Colon (tissue), 2 donors: ENCODE data around the gene CHRDL1.
"Not testable (repeated sequence)": the region's sequence is repeated elsewhere in the genome, so short reads cannot be mapped to it uniquely, and the experiment has no call there.

ENCODE experiments used
- FAIRE-seq: peaks from 2 replicates; lab custom pipeline; 2012; peaks lifted over from hg19 to GRCh38; lab: Jason Lieb, UNC
- donor health status: control.
- donor health status: control.

Gene CHRDL1, protein sequence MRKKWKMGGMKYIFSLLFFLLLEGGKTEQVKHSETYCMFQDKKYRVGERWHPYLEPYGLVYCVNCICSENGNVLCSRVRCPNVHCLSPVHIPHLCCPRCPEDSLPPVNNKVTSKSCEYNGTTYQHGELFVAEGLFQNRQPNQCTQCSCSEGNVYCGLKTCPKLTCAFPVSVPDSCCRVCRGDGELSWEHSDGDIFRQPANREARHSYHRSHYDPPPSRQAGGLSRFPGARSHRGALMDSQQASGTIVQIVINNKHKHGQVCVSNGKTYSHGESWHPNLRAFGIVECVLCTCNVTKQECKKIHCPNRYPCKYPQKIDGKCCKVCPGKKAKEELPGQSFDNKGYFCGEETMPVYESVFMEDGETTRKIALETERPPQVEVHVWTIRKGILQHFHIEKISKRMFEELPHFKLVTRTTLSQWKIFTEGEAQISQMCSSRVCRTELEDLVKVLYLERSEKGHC

DNA sequence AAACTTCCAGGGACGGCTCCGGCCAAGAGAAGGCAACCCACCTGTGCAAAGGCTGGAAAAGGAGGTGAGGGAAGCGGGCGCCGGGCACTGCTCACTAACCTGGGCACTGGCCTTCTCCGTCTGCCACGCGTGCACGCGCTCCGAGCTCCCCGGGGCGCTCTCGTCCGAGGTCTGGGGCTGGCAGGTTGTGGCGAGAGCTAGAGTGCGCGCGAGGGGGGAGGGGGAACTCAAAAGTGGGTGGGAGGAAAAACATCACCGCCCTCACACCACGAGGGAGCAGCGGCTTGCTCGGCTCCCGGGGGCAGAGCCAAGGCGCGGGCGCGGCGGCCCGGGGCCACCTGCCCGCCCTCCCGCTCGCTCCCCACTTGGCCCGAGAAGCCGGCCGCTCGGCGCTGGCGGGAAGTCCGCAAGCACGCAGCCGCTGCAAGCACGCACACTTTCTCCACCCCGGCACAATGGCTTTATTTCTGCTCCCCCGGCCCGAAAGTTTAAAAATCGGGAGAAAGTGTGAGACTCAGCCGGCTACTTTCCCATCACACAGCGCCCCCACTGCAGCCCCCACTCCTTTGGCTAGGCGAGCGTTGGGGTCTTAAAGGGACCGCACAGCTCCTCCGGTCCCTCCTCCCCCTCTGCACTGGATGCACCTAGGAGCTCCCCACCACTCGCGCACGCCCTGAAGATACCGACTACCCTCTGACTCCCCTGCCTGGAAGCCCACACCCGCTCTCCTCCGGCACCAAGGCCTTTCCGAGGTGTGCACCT, at the start of gene CHRDL1:
TSS of gene CHRDL1 (minus strand) at position 173 of the 762 bp plus-strand sequence. CDS start 3,636 bp downstream, outside the sequence.
- FAIRE-seq = no peak

DNA sequence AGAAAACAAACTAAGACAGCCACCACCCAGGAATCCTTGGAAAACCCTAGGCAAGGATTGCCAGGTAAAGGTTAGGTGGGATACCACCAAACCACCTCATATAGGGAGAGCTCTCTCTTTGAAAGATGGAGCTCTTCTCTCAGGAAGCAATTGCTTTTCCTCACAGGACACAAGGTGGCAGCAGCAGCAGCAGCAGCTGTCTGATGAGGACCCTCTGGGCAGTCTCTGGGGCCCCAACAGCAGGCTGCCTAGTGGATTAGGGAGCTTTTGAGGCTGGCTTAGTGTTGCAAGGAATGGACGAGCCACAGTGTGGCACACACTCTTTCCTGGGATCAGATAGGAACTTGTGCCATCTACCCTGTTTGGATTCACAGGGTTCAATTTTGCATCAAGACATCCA, 41.4 kb upstream of the CHRDL1 start:
- FAIRE-seq = no peak

DNA sequence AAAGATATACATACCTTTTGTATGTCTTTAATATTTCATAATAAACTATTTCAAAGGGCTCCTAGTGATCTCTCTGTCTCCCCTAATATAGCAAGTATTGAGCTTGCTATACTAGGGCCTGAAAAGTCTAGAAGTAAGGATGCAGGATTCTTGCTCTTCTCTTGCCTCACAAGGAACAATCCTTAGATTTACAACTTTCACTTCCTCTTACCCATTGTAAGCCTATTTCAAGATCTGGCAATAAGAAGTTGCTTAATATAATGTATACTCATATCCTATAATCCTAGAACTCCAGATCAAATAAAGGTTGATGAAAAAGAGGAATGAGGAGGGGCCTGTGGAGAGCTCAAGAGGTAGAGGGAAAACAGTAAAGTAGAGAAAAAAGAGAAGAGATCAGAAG, 40.8 kb upstream of the CHRDL1 start:
- FAIRE-seq = no peak

DNA sequence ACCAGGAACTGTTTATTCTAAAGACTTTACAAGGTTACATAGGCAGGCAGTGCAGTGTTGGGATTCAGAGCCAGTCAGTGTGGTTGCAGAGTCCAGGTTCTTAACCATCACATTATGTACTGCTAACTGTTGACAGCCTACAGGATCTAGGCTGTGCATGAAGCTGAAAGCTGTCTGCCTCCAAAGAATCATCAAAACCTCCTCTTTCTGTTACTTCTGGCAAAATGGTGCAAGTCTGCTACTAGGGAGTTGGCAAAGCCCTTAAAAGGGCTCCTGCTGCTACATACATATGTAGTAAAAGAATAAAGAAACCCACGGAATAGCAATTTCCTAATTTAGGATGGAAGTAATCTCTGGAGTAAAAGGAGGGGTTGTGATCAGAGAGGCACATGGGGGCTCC, 40.4 kb upstream of the CHRDL1 start:
- FAIRE-seq = no peak

DNA sequence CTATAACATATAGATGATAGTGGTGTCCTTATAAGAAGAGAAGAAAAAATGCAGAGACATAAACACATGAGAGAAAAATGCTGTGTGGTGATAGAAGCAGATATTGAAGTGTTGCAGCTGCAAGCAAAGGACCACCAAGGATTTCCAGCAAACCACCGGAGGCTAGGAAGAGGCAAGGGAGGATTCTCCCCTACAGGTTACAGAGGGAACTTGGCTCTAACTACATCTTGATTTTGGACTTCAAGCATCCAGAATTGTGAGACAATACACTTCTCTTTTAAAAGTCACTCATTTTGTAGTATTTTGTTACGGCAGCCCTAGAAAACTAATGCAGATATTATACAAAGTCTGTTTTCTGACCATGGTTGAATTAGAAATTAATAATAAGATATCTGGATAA, 30.4 kb upstream of the CHRDL1 start:
- no peak for FAIRE-seq

DNA sequence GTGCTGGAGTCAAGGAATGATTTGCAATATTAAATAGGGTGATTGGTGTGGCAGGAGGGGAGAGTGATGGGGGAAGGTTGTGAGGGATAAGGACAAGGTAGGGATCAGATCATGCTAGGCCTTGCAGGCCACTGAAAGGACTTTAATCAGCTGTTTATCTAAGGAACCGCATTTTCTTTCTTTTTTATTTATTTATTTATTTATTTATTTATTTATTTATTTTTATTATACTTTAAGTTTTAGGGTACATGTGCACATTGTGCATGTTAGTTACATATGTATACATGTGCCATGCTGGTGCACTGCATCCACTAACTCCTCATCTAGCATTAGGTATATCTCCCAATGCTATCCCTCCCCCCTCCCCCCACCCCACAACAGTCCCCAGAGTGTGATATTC, 20.9 kb upstream of the CHRDL1 start:
- not testable (repeated sequence) for FAIRE-seq

DNA sequence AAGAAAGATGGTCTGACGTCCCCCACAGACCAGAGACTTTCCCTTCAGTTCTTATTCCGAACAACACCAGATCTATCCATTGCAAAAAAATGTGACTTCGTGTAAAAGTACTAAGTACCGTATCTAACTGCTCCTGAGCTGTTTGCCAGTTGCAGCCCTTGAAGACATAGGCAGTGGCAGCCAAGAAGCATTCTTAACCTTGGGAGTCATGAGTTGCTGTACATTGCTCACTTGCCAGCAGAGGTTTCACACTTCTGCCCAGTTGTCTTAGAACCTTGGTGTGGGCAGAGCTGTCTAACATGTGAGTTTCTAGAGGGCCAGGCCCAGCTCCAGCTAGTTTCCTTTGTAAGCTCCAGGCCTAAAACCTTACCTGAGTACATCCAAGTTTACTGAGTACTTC, 10.5 kb upstream of the CHRDL1 start:
- FAIRE-seq = no peak

DNA sequence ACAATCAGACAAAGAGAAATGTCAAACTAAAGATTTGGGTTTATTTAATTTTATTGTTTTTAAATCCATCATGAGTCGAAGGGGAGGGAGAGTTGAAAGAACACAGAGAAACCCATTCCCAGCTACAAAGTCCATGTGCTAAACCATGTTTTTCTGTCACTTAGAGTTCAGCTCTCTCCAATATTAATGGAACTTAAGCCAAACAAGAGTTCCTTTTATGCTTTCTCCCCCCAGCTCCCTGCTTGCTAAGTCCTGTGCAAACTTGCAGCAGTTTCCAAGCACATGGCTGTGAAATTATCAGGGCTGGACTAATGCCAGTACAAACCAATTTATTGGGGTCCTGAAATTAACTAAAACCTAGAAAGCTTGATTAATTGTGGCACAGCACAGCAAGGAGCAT, 9.7 kb upstream of the CHRDL1 start:
- no peak for FAIRE-seq

DNA sequence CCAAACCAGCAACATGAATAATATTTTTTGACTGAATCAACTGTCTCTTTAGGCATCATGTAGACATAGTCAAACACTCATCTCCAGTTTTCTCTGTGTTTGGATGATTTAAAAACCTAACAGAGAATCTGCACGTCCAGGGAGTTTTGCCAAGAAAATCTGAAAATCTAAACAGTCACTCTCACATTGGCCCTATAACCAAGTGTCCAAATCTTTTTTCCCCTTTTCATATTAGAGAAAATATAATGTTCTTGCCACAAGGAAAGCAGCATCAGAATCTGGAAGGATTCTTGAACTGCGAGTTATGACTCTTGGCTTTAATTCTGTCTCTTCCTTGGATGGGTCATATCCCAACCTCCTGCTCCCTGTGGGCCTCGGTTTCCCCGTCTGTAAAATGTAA, 8.8 kb upstream of the CHRDL1 start:
- no peak for FAIRE-seq

DNA sequence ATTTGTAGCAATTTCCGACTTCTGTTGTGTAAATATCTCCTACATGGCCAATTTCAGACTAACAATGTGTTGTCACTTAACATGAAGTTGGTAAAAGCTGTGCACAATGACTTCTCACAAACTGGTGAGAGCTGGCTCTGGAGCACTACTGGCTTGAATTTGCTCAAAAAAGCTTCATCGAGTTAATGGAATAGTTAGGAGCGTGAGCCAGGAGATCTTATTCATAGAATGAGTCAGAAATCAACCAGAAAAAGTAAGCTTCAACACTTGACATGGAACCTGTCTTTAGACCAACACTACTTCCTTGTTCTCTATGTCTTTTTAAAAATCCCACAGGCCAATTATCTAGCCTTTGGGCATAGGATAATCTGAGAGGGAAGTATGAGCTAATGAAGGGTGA, 7.9 kb upstream of the CHRDL1 start:
- FAIRE-seq = no peak

DNA sequence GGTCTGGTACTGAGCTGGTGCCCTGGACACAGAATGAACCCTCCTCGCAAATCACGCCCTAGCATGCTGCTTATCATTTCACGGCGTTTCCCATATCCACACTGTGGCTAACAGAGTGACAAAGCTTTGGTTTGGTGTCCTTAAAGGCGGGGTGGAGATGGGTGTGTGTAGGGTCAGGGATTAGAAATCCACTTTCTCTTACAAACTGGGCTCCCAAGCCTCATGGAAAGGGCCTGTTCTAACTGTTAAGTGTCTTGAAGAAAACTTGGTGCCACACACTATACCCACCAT, 735 bp upstream of the CHRDL1 start:
- no peak for FAIRE-seq

DNA sequence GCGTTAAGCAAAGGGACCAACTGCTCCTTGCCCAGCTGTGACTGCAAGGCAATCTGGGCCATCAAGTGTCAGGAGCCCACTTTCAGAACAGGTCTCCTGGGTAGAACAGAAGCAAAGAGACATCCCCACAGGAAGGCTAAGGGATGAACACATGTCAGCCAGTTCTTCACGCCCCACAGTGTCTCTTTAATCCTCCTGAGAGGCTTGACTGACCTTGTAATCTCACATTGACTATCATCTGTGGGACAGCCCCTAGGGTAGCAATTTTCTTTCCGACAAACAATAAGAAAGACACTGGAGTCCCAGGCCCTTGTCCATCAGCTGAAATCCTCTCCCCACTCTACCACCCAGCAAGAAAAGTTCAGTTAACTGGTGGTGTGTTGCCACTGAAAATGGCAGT, 1.0 kb downstream of the CHRDL1 start:
- FAIRE-seq = no peak

DNA sequence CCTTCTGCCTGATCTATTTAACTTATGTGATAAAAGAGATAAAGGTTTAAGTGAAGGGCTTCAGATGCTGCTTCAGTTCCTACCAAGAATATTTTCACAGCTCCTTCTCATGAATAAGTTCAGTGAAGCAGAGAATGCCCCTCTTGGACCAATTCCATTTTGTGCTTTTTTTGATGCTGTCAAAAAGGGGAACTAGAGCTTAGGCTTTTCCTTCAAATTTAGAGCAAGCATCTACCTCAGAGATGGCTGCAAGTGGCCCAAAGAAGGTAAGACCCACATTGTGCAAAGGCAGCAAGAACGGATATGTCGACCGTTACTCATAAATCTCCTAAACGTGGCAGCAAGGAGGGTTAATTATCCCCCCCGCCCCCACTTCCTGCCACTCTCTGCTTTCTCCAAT, 4.5 kb downstream of the CHRDL1 start:
- no peak for FAIRE-seq

DNA sequence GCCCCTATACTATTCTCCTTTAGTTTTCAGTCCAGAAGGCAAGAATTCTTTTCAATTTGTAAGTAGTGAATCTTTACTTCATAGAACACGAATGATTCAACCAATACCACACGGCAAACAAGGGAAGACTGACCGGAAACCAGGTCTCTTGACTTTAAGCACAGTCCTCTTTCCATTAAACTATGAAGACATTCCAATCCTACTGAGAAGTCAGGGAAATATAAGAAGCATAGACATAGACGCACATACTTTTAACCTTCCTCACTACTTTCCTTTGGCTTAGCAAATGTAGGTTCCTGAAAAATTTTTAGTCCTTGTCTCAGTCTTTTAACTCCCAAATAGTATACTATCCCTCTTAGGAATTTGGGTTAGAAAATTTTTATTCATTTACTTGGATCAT, 9.1 kb downstream of the CHRDL1 start:
- FAIRE-seq = no peak

DNA sequence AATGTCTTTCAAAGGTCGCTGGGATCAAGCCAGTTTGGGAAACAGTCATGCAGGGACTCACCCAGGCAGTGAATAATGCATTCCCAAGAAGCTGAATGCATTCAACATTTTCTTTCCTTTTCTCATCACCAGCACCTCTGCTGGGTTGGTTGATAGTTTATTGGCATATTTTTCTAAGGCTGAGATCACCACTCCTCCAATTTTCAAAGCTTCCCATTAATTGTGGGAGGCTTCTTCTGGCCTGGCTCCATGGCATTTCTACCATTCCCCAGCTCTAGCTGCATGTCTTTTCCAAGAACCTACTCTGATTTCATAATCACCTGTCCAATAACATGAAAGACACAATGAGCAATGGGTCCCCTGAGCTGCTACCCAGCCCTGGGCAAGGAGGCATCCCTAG, 35.8 kb downstream of the CHRDL1 start:
- FAIRE-seq = no peak

DNA sequence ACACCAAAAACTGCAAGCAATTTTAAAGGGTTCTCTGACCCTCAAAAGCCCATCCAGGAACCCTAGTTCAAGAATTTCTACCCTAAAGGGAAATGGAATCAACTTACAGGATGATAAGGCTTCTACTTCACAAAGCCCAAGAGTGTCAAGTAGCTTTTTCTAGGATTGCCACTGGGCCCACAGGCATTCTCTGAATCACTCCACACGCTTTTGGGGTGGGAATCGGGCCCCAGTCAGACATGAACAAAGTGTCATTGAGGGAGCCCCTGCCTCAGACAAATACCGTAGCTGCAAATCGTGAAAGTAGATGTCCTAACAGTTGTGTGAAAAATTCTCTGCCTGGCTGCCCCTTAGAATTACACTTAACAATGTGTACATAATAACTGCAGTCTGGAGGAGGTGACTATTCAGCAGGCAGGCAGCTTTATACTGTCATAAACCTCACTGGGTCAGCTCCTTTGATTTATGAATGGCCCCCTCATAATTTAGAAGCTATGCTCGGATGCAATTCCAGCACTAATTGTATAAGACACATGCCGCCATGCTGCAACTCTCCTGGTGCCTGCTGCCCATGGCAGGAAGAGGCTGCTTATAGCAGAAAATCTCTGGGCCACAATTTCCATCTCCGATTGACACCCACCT, 36.7 kb downstream of the CHRDL1 start:
- no peak for FAIRE-seq

DNA sequence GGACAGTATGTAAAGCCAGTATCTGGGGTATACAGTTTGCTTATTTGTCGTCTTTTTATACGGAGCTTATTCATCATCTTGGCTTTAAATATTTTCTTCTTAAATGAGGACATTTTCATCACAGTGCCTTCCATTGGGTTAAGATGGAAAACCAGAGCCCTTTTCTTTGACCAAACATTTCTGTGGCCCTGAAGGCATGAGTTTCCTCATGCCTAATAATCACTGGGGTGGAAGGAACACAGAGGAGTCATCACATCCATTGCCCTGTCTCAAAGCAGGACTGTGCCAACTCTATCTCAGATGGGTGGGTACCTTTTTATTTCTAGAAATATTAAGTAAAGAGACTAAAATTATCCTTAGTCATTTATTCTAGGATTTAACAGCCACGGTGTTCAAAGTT, 40.0 kb downstream of the CHRDL1 start:
- FAIRE-seq = no peak

DNA sequence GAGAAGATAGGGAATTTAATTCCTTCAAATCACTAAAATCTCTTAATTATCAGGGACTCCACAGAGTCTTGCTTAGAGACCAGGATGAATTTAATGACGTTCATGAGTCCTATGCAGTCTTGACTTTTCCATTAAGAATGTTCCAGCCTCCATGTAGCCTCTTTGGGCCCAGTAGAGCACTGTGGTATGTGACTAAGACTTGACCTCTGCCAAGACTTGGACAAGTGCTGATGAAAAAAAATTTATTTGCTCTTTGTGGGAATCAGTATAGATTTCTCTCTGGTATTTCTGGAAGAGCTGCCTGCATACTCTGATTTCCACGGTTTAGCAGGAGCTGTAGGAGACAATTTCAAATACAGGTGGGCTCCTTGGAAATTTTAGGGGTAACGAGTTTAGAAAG, 40.6 kb downstream of the CHRDL1 start:
- no peak for FAIRE-seq

DNA sequence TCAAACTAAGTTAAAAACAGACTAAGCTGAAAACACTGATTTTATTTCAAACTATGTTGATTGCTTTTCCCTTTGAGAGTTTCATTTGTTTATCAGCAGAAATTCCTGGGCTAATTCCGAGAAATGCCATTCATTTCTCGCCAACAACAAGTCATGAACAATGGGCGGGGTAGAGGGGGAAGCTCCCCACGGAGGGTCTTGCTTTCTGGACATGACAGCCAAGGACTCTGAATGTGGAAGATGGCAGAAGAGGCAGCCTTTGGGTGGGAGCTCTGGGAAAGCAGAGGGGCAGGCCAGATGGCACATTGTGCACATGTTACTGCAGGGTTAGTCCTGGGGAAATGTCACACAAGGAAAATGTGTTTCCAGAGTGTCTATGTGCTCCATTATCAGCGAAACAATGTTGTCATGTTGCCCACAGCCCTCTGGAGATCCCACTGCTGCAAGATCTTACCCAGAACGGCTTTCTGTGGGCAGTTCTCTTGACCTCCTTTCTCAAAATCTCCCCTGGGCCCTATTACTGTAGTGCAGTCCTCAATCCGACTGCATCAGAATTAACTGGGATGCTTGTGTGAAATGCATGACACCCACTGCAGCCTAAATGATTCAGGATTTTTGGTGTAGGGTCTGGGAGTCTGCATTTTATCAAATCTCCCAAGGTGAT, 45.0 kb downstream of the CHRDL1 start:
- FAIRE-seq = no peak

DNA sequence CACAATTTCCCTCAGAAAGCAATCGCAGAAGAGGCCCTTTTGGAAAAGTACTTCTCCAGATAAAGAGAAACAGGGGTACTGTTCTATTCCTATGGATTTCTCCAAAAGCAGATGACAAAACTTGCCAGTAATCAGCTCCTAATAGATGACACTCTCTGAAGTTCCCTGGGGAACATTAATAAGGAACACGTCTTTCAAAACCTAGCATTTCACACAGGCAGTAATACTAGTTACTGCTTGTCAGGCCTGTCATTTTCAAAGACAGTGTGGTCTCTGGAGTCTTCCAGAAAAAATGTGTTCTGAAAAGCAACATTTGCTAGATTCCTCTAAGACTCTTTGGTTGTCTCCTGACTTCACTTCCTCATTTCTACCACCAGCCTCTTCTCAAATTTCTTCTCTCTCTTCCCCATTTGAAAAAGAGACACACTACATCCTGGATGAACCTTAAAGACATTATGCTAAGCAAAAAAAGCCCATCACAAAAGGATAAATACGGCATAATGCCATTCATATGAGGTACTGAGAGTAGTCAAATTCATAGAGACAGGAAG, 47.3 kb downstream of the CHRDL1 start:
- no peak for FAIRE-seq

DNA sequence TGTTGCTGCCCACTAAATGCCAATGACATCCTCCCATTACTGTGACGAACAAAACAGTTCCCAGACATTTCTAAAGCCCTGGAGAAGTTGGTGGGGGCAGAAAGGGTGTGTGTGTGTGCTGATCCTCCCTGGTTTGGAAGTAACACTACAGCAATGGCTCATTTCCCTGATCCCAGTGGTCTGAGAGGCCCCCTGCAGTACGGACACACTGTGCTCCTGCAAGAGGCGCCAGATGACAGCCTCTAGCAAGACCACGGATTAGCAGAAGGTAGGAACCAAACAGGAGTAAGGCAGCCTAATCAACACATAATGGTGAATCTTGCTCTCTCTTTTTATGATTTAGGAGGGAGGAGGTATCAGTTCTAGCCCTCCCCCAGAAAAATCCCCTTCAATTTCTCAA, 49.6 kb downstream of the CHRDL1 start:
- no peak for FAIRE-seq

DNA sequence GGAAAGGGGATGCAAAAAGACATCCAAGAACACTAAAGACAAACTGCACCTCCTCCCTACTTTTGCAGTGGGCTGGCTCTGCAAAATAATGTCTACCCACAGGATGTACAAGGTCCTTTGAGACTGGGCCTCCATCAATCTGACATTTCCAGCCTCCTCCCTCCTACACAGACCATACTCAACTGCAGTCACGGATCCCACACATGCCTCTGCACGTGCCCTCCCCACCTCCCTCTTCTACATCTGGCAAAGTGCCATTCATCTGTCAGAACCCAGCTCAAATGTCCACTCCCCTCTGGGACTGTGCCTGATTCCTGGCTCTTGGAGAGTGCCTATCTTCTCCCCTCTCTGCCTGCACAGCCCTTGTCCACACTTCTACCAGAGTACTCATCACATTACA, 50.3 kb downstream of the CHRDL1 start:
- no peak for FAIRE-seq
